KMS-11 (cell line): Measurements from ENCODE around the gene JMJD1C.

Experiments
- H2AFZ ChIP-seq: fragments of 200-600 bp; sonication (generic); 2 replicates; pipeline ENCODE4 v1.6.1; 2016; ENCODE audit warnings: antibody characterized with exemption, mixed run types, low read depth
- H3K27ac ChIP-seq: fragments of 200-600 bp; sonication (generic); 2 replicates; pipeline ENCODE4 v1.6.1; 2016; ENCODE audit warnings: mild to moderate bottlenecking, mixed run types
- H3K27me3 ChIP-seq: fragments of 200-600 bp; sonication (generic); 2 replicates; pipeline ENCODE4 v1.6.1; 2017; ENCODE audit warnings: mild to moderate bottlenecking, low read depth, mixed run types, moderate library complexity; ENCODE audit not compliant: insufficient read depth
- H3K36me3 ChIP-seq: fragments of 200-600 bp; sonication (generic); 2 replicates; pipeline ENCODE4 v1.6.1; 2017; ENCODE audit warnings: mild to moderate bottlenecking, mixed run types; ENCODE audit not compliant: insufficient read depth
- H3K4me1 ChIP-seq: fragments of 200-600 bp; sonication (generic); 2 replicates; pipeline ENCODE4 v1.6.1; 2016; ENCODE audit warnings: mild to moderate bottlenecking, low read depth, mixed run types; ENCODE audit not compliant: poor library complexity, severe bottlenecking
- H3K4me2 ChIP-seq: fragments of 200-600 bp; sonication (generic); 2 replicates; pipeline ENCODE4 v1.7.0; 2016; ENCODE audit warnings: mild to moderate bottlenecking, mixed run types
- H3K4me3 ChIP-seq: fragments of 200-600 bp; sonication (generic); IDR thresholded peaks from 2 replicates; pipeline ENCODE4 v1.6.1; 2017; ENCODE audit warnings: low read depth, low read length, mixed read lengths; ENCODE audit not compliant: insufficient read depth
- H3K79me2 ChIP-seq: fragments of 200-600 bp; sonication (generic); 2 replicates; pipeline ENCODE4 v1.6.1; 2016; ENCODE audit warnings: low read depth, mixed run types; ENCODE audit not compliant: insufficient read depth
- H3K9ac ChIP-seq: fragments of 200-600 bp; sonication (generic); 2 replicates; pipeline ENCODE4 v1.6.1; 2016; ENCODE audit warnings: mild to moderate bottlenecking, mixed run types
- H4K20me1 ChIP-seq: fragments of 200-600 bp; sonication (generic); 2 replicates; pipeline ENCODE4 v1.6.1; 2016; ENCODE audit warnings: mild to moderate bottlenecking, mixed run types; ENCODE audit not compliant: insufficient read depth
- CTCF ChIP-seq: fragments of 200-600 bp; sonication (generic); conservative IDR thresholded peaks from 2 replicates; pipeline ENCODE4 v1.6.1; 2017; ENCODE audit warnings: low read depth, mild to moderate bottlenecking, antibody characterized with exemption, low read length, moderate library complexity, mixed read lengths

Gene JMJD1C

GRCh38 chr10:63374991-63375390 lies 90.8 kb downstream of the JMJD1C start:
- Histone ChIP-seq H3K79me2 (no peaks in the 10 kb centered on the region; the same call in 1 of the 2 replicates), H3K9ac (no peak overlapping the region), H4K20me1 (no peaks in the 10 kb centered on the region), H3K36me3 (no peaks in the 10 kb centered on the region), H2AFZ (no peak overlapping the region), H3K27ac (no peak overlapping the region), H3K4me3 (no peak overlapping the region), H3K4me2 (no peak overlapping the region), H3K4me1 (peaks cover 3% of the 10 kb centered on the region), H3K27me3 (no peaks in the 10 kb centered on the region)
- no peak for TF ChIP-seq CTCF

DNA sequence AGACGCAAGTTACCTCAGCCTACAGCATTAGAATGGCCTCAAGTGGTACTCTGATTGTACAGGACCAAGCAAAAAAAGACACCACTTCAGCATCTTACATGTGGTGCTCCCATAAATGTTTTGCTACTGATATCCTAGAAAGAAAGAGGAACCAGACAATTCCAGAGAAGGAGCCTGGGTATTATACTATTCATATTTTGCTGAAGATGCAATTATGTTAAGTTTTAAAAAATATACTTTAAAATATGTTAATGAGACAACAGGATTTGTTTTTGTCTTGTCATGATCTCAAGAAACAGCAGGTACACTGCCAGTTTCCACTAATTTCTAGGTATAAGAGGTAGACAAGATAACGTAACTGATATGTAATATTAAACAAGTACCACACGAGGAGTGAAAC lies 92.6 kb downstream of the JMJD1C start:
- Histone ChIP-seq H3K27me3 (no peaks in the 10 kb centered on the region), H3K27ac (no peak overlapping the region), H3K4me2 (no peak overlapping the region), H3K4me3 (no peak overlapping the region), H3K9ac (no peak overlapping the region), H3K36me3 (no peaks in the 10 kb centered on the region), H4K20me1 (no peaks in the 10 kb centered on the region), H3K79me2 (no peaks in the 10 kb centered on the region; the same call in 1 of the 2 replicates), H3K4me1 (peaks cover 3% of the 10 kb centered on the region), H2AFZ (no peak overlapping the region)
- TF ChIP-seq CTCF, result no peak

GRCh38 chr10:63369711-63370110 lies 96.1 kb downstream of the JMJD1C start:
- TF ChIP-seq CTCF, result no peak
- H3K4me1 ChIP-seq, result peaks cover 6% of the 10 kb centered on the region
- H3K27ac ChIP-seq, result no peak overlapping the region
- no peaks in the 10 kb centered on the region for H3K27me3 ChIP-seq
- H3K9ac ChIP-seq, result no peak overlapping the region
- no peaks in the 10 kb centered on the region for H4K20me1 ChIP-seq
- no peak overlapping the region for H2AFZ ChIP-seq
- H3K4me3 ChIP-seq, result no peak overlapping the region
- no peaks in the 10 kb centered on the region; the same call in 1 of the 2 replicates for H3K79me2 ChIP-seq
- H3K4me2 ChIP-seq, result no peak overlapping the region
- H3K36me3 ChIP-seq, result no peaks in the 10 kb centered on the region

DNA sequence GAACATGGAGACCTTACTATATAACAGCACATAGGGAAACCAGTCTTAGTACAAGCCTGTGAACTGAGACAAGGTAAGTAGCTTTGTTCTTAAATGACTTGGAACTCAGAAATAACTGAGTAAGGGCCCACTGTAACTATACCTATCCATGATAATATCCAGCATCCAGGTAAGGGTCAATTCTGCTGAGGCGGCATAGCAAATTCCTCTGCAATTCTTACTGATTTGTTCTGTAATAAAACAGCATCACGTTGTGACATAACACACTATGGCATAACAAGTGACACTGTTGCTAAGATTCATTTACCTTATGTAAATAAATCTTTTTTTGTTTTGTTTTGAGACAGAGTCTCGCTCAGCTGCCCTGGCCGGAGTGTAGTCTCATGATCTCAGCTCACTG lies 97.4 kb downstream of the JMJD1C start:
- H2AFZ ChIP-seq, result no peak overlapping the region
- H3K79me2 ChIP-seq, result no peaks in the 10 kb centered on the region
- no peak overlapping the region for H3K9ac ChIP-seq
- H3K27ac ChIP-seq, result no peak overlapping the region
- H3K27me3 ChIP-seq, result no peaks in the 10 kb centered on the region
- peaks cover 6% of the 10 kb centered on the region for H3K4me1 ChIP-seq
- no peak overlapping the region for H3K4me3 ChIP-seq
- H3K4me2 ChIP-seq, result no peak overlapping the region
- no peaks in the 10 kb centered on the region for H3K36me3 ChIP-seq
- TF ChIP-seq CTCF, result no peak
- no peaks in the 10 kb centered on the region for H4K20me1 ChIP-seq

- TF ChIP-seq CTCF, result no peak
- Histone ChIP-seq H2AFZ (no peak overlapping the region), H3K27me3 (no peaks in the 10 kb centered on the region), H3K36me3 (no peaks in the 10 kb centered on the region), H3K79me2 (no peaks in the 10 kb centered on the region), H3K4me3 (no peak overlapping the region), H3K4me1 (peaks cover 6% of the 10 kb centered on the region), H4K20me1 (no peaks in the 10 kb centered on the region), H3K27ac (no peak overlapping the region), H3K4me2 (no peak overlapping the region), H3K9ac (no peak overlapping the region)
Observed at GRCh38 chr10:63366933-63367332, 98.8 kb downstream of the JMJD1C start.
